Loucy (cell line): ENCODE data around the gene ARHGAP26.

Experiments used
- H2AFZ ChIP-seq: fragments of 200-600 bp; sonication (generic); 2 replicates; pipeline ENCODE4 v1.6.0; 2016; ENCODE audit warnings: antibody characterized with exemption, mild to moderate bottlenecking, low read length, moderate library complexity
- H3F3A ChIP-seq: fragments of 200-600 bp; 2 replicates; pipeline ENCODE4 v1.6.0; 2016; ENCODE audit warnings: antibody characterized with exemption, low read depth, mild to moderate bottlenecking
- H3K27me3 ChIP-seq: fragments of 200-600 bp; sonication (generic); 2 replicates; pipeline ENCODE4 v1.6.1; 2014; ENCODE audit warnings: low read length, mild to moderate bottlenecking; ENCODE audit not compliant: insufficient read depth, poor library complexity, severe bottlenecking
- H3K36me3 ChIP-seq: fragments of 200-600 bp; sonication (generic); 2 replicates; pipeline ENCODE4 v1.6.1; 2016; ENCODE audit warnings: low read length; ENCODE audit not compliant: insufficient read depth
- H3K4me1 ChIP-seq: fragments of 200-600 bp; sonication (generic); 2 replicates; pipeline ENCODE4 v1.5.1; 2014; ENCODE audit warnings: low read length, mild to moderate bottlenecking; ENCODE audit not compliant: insufficient read depth, poor library complexity, severe bottlenecking
- H3K4me2 ChIP-seq: fragments of 200-600 bp; sonication (generic); 2 replicates; pipeline ENCODE4 v1.6.0; 2014; ENCODE audit warnings: antibody characterized with exemption, low read length, low read depth, mild to moderate bottlenecking; ENCODE audit not compliant: poor library complexity, severe bottlenecking
- H3K4me3 ChIP-seq: fragments of 200-600 bp; sonication (generic); 2 replicates; pipeline ENCODE4 v1.5.1; 2014; ENCODE audit warnings: low read length, mild to moderate bottlenecking, mixed read lengths; ENCODE audit not compliant: poor library complexity, severe bottlenecking
- H3K79me2 ChIP-seq: fragments of 200-600 bp; sonication (generic); 2 replicates; pipeline ENCODE4 v1.6.1; 2014; ENCODE audit warnings: low read length; ENCODE audit not compliant: insufficient read depth
- H3K9ac ChIP-seq: fragments of 200-600 bp; sonication (generic); 2 replicates; pipeline ENCODE4 v1.6.0; 2014; ENCODE audit warnings: mild to moderate bottlenecking, low read depth, low read length, moderate library complexity; ENCODE audit not compliant: poor library complexity, severe bottlenecking
- H3K9me2 ChIP-seq: fragments of 200-600 bp; sonication (generic); replicated peaks from 2 replicates; pipeline ENCODE4 v1.6.1; 2016; ENCODE audit warnings: low read depth, low read length, mixed read lengths
- H3K9me3 ChIP-seq: fragments of 200-600 bp; sonication (generic); 2 replicates; pipeline ENCODE4 v1.6.1; 2014; ENCODE audit warnings: mild to moderate bottlenecking, antibody characterized with exemption, low read length, low read depth; ENCODE audit not compliant: insufficient read depth
- H4K20me1 ChIP-seq: fragments of 200-600 bp; sonication (generic); 2 replicates; pipeline ENCODE4 v1.6.0; 2014; ENCODE audit warnings: antibody characterized with exemption, low read length, mild to moderate bottlenecking; ENCODE audit not compliant: insufficient read depth, poor library complexity, severe bottlenecking
- CTCF ChIP-seq: fragments of 200-600 bp; sonication (generic); conservative IDR thresholded peaks from 2 replicates; pipeline ENCODE4 v1.5.1; 2014; ENCODE audit warnings: mild to moderate bottlenecking, antibody characterized with exemption, low read length
- EZH2phosphoT487 ChIP-seq: fragments of 200-600 bp; IDR thresholded peaks from 2 replicates; pipeline ENCODE4 v1.6.1; 2018; ENCODE audit warnings: antibody characterized with exemption, mild to moderate bottlenecking, moderate library complexity, borderline replicate concordance

The ARHGAP26 gene

GRCh38 chr5:142869886-142870285, 99.7 kb downstream of the ARHGAP26 start:
- Histone ChIP-seq H3K9me3 (no peaks in the 10 kb centered on the region), H3K79me2 (0 out of 2 replicates have a peak, but pooled peaks cover 6% of the 10 kb centered on the region), H4K20me1 (no peaks in the 10 kb centered on the region), H3K27me3 (no peaks in the 10 kb centered on the region), H3K9ac (no peak overlapping the region), H3F3A (no peaks in the 10 kb centered on the region), H3K4me2 (no peak overlapping the region), H3K9me2 (no peaks in the 10 kb centered on the region), H2AFZ (no peak overlapping the region), H3K36me3 (peaks cover under 1% of the 10 kb centered on the region; the same call in 1 of the 2 replicates), H3K4me1 (peaks cover 9% of the 10 kb centered on the region), H3K4me3 (no peak overlapping the region)
- TF ChIP-seq EZH2phosphoT487 (no peak), CTCF (no peak)

DNA sequence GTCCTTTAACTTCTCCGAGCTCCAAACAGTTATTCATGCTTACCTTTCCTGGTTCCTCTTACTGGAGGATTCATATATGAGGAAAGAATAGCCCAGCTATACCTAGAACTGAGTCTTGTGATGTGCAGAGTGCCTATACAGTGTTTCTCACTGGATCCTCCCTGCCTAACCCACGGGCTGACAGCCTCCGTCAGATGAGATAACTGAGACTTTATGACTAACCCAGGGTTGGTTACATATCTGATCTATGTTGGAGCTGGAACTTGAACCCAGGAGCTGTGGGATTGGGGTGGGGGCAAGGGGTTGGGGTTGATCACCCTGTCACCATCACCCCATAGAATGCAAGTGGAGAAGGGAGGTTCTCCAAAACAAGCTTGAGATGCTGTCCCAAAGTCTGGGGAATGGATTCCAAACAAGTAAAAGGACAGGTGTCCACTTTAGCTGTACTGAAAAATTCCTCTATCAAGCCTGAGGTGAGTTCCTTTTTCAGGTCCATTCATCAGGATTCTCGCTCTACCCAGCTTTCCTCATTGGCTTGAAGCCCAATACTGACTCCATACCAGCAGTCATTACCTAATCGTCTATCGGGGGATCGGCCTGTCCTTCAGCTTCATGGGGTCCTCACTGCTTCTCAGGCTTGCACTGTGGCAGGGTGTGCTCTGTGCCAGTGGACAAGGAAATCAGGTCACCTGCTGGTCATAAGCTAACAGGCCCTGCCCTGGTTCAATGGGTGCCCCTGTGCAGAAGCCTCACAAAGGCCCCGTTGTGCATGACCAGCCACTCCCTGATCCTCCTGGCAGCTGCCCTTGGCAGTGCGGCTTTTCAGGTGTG, 100.6 kb downstream of the ARHGAP26 start:
- Histone ChIP-seq H2AFZ (no peak overlapping the region), H3K9ac (no peak overlapping the region), H3K4me3 (no peak overlapping the region), H3K4me1 (peaks cover 7% of the 10 kb centered on the region), H3K79me2 (0 out of 2 replicates have a peak, but pooled peaks cover 6% of the 10 kb centered on the region), H3F3A (no peaks in the 10 kb centered on the region), H3K9me2 (no peaks in the 10 kb centered on the region), H3K36me3 (peaks cover 5% of the 10 kb centered on the region; the same call in 1 of the 2 replicates), H3K27me3 (no peaks in the 10 kb centered on the region), H3K9me3 (no peaks in the 10 kb centered on the region), H3K4me2 (no peak overlapping the region), H4K20me1 (no peaks in the 10 kb centered on the region)
- no peak for TF ChIP-seq CTCF
- no peak for TF ChIP-seq EZH2phosphoT487

DNA sequence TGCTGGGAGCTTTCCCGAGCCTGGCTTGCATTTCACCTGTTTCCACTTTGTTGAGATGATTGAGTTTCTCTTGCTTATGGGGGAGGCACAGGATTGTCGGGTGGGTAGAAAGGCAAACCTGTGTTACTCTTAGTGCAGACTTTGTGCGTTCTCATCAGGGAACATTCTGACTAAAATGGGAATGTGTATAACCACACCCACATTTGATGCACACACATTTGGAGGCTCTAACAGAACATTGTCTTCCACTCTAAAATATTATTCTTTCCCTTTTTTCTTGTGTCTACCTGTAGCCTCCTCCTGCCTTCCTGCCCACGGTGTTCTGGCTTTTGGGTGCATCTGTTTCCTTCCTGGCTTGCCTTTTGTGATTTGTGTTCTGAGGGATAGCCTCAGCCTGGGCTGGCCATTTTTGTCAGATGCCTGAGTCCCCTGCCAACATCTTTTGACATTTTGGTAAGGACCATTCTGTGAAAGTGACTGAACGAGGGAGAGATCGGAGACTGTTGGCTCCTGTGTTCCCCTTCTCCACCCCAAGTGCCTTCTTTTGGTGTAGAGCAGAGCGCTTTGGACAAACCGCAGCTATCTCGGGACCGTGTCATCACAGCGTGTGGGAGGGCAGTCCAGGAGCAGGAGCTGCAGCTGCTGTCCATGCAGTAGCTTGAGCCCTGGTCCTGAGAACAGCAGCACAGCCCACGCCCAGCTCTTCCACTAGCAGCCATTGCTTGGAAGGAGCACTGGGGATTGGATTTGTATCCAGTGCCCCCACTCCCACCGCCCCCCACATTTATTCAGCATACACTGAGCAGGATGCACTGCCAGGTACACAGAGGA, 101.4 kb downstream of the ARHGAP26 start:
- H3K27me3 ChIP-seq = no peaks in the 10 kb centered on the region
- peaks cover 7% of the 10 kb centered on the region for H3K4me1 ChIP-seq
- peaks cover 5% of the 10 kb centered on the region; the same call in 1 of the 2 replicates for H3K36me3 ChIP-seq
- no peaks in the 10 kb centered on the region for H4K20me1 ChIP-seq
- H3F3A ChIP-seq = no peaks in the 10 kb centered on the region
- no peak overlapping the region for H3K4me2 ChIP-seq
- H3K9ac ChIP-seq = no peak overlapping the region
- no peak overlapping the region for H3K4me3 ChIP-seq
- TF ChIP-seq EZH2phosphoT487 (no peak), CTCF (no peak)
- H3K9me2 ChIP-seq = no peaks in the 10 kb centered on the region
- 0 out of 2 replicates have a peak, but pooled peaks cover 6% of the 10 kb centered on the region for H3K79me2 ChIP-seq
- H2AFZ ChIP-seq = no peak overlapping the region
- H3K9me3 ChIP-seq = no peaks in the 10 kb centered on the region
